ENCODE data around the gene PLEKHN1.
A peak's percentile ranks its signal among the peaks of the same experiment; 100 is the strongest.

Gene PLEKHN1

DNA sequence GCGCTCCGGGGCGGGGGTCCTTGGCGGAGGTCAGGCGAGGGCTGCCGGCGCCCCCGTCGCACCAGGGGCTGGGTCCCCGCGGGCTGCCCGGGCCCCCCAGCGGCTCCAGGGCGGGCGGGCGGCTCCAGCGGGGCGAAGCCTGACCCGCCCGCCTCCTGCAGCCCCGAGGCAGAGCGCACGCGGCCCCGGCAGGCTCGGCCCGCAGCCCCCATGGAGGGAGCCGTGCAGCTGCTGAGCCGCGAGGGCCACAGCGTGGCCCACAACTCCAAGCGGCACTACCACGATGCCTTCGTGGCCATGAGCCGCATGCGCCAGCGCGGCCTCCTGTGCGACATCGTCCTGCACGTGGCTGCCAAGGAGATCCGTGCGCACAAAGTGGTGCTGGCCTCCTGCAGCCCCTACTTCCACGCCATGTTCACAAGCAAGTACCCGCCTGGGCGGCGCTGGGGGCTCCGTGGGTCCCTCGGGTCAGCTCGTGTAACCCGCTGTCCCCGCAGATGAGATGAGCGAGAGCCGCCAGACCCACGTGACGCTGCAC, 5.1 kb upstream of the PLEKHN1 start:
- peak in 1 of 3 experiments; percentile 29 for DNase-seq

- no peak for DNase-seq
Observed at GRCh38 chr1:962381-963300, 3.6 kb upstream of the PLEKHN1 start.

DNA sequence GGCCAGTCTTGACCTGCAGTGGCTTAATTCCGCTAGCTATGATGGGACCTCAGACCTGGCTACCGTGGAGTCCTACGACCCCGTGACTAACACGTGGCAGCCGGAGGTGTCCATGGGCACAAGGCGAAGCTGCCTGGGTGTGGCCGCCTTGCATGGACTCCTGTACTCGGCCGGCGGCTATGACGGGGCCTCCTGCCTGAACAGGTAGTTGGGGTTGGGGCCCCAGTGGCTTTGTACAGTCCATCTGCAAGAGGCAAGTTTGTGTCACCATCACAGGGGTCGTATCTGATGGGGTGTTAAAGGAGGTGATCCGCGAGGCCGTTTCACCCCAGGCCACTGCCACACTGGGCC, 3.0 kb upstream of the PLEKHN1 start:
- DNase-seq, result no peak

DNA sequence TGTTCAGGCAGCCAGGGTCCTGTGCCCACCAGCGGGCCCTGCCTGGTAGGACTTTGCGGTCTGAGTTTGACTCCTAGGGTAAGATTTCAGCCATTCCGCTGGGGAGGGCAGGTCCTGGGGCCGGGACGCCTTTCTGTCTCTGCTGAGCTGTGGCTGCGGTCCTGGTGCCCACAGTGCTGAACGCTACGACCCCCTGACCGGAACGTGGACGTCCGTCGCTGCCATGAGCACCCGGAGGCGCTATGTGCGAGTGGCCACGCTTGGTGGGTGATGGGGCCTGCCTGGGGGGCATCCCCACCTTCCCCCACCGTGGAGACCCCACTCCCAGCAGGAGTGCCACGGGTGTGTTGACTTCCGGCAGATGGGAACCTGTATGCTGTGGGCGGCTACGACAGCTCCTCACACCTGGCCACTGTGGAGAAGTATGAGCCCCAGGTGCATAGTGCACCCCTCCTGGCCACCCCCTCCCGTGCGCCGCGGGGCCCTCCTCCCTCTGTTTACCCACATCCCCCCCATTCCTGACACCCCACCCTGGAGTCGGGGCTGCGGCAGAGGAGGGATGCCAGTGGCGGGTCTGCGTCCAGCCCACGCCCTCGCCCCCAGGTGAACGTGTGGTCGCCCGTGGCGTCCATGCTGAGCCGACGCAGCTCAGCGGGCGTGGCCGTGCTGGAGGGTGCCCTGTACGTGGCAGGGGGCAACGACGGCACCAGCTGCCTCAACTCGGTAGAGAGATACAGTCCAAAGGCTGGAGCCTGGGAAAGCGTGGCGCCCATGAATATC, 2.3 kb upstream of the PLEKHN1 start:
- no peak for DNase-seq

DNA sequence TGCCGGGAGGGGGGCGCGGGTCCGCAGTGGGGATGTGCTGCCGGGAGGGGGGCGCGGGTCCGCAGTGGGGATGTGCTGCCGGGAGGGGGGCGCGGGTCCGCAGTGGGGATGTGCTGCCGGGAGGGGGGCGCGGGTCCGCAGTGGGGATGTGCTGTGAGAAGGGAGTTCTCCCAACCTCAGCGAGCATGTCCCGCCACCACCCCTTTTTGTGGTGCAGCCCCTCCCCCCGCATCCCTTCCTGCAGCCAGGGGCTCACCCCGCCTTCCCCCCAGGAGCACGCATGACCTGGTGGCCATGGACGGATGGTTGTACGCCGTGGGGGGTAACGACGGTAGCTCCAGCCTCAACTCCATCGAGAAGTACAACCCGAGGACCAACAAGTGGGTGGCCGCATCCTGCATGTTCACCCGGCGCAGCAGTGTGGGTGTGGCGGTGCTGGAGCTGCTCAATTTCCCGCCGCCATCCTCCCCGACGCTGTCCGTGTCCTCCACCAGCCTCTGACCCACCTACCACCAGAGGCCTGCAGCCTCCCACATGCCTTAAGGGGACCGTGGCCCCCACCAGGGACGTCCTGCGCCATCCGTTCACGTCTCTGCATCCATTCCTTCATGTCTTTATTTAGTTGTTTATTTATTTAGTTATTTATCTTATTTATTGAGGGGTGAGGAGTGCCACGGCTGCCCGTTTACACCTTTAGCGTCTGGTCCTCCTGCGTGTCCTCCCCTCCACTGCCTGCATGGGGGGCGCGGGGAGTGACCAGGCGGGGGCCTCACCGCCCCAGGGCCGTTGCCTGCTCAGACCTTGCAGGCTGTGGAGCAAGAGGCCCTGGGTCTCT, 1.4 kb upstream of the PLEKHN1 start:
- no peak for DNase-seq

GRCh38 chr1:965526-966134, 652 bp upstream of the PLEKHN1 start:
- DNase-seq, result no peak

DNA sequence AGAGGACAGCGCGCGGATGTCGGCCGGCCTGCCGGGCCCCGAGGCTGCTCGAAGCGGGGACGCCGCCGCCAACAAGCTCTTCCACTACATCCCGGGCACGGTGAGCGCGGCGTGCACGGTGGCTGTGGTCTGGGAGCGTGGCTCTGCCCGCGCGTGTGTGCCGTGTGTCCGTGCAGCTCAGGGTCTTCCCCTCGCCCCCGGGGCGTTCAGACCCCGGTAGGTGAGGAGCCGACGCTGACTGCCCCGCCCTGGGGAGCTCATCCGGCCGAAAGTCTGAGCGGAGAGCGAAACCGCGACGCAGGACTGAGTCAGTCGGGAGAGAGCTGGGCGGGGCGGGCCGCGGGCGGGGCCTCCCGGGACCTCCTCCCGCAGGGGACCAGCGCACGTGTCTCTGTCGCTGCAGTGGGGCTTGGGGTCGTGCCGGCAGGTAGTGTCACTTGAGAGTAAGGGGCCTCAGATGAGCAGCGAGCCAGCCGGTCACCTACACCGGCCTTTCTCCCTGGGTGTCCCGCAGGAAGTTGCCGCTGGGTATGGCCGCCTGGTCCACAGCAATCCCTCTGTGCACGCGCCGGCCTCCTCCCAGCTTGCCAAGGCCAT, 520 bp downstream of the PLEKHN1 start:
- peak; percentile 26 to 54 (median 31) for DNase-seq

DNA sequence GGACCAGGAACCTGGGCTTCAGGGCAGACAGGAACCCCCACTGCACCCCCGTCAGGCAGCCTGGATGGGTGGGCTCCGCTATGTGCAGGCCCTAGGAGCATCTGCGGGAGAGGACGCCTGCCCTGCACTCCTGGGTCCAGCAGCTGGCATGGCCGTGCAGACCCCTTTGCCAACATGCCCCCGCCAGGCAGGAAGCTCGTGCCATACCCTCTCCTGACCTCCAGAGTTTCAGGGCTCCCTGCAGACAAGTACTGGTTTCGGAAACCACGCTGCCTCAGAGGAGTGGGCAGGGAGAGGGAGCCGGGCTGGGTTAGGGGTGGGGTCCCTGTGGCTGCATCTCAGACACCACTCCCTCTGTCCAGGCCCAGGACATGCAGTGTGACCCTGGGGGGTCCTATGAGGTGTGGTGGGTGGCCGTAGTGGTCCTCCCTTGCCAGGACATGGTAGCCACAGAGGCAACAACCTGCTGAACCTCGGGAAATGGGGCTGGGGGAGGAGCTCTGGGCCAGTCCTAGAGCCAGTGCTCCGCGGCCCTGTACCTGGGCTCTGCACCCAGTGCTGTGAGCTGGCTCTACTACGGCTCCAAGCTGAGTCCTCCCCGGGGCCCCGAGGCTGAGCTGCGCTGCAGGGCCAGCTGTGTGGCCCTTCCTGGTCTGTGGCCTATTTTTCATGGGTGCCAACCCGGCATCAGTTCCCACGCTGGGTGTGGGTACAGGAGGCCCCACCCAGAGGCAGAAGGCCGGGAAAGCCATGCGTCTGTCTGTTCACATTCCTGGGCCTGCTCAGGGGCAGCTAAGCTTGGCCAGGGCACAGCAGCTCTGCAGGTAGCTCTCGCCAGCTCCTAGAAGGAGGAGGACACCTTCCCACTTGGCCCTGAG, 1.4 kb downstream of the PLEKHN1 start:
- no peak for DNase-seq

DNA sequence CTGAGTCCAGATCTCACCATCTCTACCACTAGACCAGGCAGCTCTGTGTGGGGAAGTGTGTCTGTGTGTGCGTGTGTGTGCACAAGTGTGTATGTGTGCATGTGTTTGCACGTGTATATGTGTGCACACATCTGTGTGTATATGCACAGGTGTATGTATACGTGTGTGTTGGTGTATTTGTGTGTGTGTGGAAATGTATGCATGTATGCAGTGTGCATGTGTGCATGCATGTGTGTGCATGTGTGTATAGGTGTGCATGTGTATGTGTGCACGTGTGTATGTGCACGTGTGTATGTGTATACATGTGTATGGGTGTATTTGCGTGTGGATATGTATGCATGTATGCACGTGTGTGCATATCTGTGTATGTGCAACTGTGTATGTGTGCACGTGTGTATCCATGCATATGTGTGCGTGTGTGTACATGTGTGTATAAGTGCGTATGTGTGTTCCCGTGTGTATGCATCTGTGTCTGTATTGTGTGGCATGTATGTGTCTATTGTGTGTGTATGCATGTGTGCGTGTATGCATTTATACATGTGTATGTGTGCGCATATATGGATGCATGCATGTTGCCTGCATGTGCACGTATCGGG, 3.1 kb downstream of the PLEKHN1 start:
- no peak for DNase-seq

DNA sequence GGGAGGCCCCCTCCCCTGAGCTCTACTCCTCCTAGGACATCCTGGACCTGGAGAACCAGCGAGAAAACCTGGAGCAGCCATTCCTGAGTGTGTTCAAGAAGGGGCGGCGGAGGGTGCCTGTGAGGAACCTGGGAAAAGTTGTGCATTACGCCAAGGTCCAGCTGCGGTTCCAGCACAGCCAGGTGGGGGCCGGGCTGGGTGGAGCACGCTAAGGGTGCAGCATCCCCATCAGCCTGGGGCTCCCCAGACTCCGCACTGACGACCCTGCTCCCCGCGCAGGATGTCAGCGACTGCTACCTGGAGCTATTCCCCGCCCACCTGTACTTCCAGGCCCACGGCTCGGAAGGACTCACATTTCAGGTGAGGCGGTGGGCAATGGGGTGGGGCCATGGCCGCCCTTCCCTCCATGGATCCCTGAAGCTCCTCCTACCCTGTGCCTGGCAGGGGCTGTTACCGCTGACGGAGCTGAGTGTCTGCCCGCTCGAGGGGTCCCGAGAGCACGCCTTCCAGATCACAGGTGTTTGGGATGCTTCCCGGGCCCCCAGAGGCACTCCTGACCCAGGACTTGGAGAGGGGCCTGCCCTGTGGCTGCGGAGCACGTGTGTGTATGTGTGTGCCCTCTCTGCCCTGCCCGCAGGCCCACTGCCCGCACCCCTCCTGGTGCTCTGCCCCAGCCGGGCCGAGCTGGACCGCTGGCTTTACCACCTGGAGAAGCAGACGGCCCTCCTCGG, 4.1 kb downstream of the PLEKHN1 start:
- DNase-seq, result no peak

DNA sequence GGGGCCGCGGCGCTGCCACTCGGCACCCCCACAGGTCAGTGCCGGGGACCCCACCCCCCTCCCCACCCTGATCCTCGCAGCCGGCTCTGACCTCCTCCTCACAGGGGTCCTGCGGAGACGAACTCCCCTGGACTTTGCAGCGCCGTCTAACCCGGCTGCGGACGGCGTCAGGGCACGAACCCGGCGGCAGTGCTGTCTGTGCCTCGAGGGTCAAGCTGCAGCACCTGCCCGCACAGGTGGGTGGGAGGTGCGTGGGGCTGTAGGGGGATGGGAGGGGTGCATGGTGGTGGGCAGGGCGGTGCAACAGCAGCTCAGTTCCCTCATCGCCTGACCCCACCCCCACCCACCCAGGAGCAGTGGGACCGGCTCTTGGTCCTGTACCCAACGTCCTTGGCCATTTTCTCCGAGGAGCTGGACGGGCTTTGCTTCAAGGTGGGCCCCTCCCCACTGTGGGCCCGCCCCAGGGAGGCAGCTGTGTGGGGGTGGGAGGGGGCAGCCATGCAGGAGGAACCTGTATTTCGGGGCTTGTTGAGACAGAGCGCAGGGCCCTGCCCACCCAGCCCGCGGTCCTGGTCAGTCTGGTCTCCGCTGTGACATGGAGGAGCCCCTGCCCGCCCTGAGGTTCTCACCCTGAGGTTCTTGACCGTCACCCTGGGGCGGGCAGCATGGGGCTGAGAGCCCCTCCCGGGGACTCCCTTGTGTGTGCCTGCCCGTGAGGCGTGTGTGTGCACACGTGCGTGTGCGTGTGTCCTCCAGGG, 4.9 kb downstream of the PLEKHN1 start:
- peak in 1 of 3 experiments; percentile 11 for DNase-seq

GRCh38 chr1:971751-972506, 5.6 kb downstream of the PLEKHN1 start:
- no peak for DNase-seq

DNA sequence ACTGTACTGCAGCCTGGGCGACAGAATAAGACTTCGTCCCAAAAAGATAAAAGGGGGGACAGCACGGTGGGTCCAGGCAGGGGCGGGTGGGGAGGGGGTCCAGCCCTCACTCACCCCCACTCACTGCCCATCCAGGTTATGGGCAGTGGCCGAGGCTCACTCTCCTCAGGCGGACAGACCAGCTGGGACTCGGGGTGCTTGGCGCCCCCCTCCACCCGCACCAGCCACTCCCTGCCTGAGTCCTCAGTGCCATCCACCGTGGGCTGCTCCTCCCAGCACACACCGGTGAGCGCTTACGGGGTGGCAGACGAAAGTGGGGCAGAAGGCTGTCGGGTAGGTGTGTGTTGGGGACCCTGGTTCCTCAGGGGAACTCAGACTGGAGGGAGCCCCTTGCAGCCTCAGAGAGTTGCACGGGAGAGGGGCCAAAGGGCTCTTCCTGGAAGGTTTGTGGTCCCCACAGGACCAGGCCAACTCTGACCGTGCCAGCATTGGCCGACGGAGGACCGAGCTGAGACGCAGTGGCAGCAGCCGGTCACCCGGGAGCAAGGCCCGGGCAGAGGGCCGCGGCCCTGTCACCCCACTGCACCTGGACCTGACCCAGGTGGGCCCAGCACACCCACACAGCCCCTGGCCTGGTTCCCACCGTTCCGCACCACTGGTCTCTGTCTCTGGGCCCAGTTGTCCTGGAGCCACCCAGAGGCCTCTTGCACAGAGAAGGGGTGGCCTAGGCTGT, 6.6 kb downstream of the PLEKHN1 start:
- DNase-seq, result no peak

DNA sequence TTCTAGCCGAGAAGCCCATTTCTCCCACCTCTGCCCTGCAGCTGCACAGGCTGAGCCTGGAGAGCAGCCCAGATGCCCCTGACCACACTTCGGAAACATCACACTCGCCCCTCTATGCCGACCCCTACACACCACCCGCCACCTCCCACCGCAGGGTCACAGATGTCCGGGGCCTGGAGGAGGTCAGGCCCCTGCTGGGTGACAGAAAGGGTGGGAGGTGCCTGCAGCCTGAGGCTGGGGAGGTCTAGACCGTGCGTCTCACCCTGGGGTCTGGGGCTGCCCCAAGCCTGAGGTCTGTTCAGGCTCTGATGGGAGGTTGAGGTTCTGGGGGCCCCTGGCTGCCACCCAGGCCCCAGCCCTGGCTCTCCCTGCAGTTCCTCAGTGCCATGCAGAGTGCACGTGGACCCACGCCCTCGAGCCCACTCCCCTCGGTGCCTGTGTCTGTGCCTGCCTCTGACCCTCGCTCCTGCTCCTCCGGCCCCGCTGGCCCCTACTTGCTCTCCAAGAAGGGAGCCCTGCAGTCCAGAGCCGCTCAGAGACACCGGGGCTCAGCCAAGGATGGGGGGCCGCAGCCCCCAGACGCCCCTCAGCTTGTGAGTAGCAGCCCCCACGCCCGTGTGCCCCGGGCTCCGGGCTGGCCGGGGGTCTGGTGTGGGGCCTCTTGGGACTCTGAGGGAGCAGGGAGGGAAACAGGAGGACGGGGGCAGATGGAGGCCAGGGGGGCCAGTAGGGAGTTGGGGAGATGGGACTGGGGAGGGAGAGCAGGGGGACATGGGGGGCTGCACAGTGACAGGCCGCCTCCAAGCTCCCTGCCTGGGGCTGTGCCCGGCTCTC, 7.4 kb downstream of the PLEKHN1 start:
- DNase-seq, result no peak

- no peak for DNase-seq
Observed at GRCh38 chr1:974293-974640, 8.0 kb downstream of the PLEKHN1 start.

DNA sequence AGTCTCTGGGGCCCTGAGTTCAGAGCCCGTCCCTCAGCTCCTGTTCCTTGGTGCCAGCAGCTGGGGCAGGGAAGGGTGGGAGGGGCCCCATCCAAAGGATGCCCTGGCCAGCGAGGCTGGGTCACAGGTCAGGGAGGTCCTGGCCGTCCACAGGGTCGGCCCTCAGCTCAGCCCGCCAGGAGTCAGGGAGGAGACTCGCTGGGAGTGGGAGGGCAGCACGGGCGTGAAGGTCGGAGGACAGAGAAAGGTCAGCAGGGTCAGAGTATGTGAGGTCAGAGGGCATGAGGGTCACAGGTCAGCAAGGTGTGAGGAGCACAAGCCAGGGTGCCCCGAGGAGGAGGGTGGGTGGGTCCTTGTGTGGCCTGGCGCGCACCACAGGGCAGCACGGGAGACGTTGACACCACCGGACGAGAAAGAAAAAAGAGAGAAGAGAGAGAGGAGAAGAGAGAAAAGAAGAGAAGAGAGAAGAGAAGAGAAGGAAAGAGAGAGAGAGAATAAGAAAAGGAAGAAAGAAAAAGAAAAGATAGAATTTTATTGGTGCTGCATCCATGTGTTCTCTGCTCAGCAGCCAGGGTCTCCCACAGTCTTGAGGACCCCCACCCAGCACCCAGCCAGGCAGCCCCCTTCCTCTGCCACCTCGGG, 8.5 kb downstream of the PLEKHN1 start:
- DNase-seq, result no peak
